Neural cell (in vitro differentiated cells): Measurements from ENCODE around the gene ACCSL. TPM values are rescaled to one million over a fixed set of nuclear protein-coding genes. Genes with fewer than 3 reads are reported as not detected.

Source experiments
- H2AFZ ChIP-seq: fragments of 200-600, 300-800 bp; sonication (generic), shearing (Covaris generic); 2 replicates; pipeline ENCODE4 v1.6.0; 2014; ENCODE audit warnings: low read depth, mild to moderate bottlenecking, antibody characterized with exemption, low read length, moderate library complexity
- H3F3A ChIP-seq: fragments of 200-600 bp; shearing (Covaris generic); 2 replicates; pipeline ENCODE4 v1.6.1; 2016; ENCODE audit warnings: mild to moderate bottlenecking, moderate library complexity, mixed read lengths, antibody characterized with exemption, low read length; ENCODE audit not compliant: insufficient read depth, poor library complexity, severe bottlenecking
- H3K27ac ChIP-seq: fragments of 200-600, 300-800 bp; sonication (generic), shearing (Covaris generic); 2 replicates; pipeline ENCODE4 v1.5.1; 2014; ENCODE audit warnings: mild to moderate bottlenecking, low read length, moderate library complexity
- H3K27me3 ChIP-seq: fragments of 300-800, 200-600 bp; sonication (generic), shearing (Covaris generic); 2 replicates; pipeline ENCODE4 v1.6.0; 2014; ENCODE audit warnings: mild to moderate bottlenecking, low read depth, low read length, moderate library complexity; ENCODE audit not compliant: insufficient read depth
- H3K36me3 ChIP-seq: fragments of 300-800, 200-600 bp; sonication (generic), shearing (Covaris generic); 2 replicates; pipeline ENCODE4 v1.5.1; 2014; ENCODE audit warnings: mild to moderate bottlenecking, antibody characterized with exemption, low read length, moderate library complexity; ENCODE audit not compliant: insufficient read depth
- H3K4me2 ChIP-seq: fragments of 300-800, 200-600 bp; sonication (generic), shearing (Covaris generic); 2 replicates; pipeline ENCODE4 v1.6.0; 2014; ENCODE audit warnings: mild to moderate bottlenecking, low read length
- H3K4me3 ChIP-seq: fragments of 300-800, 200-600 bp; sonication (generic), shearing (Covaris generic); 2 replicates; pipeline ENCODE4 v1.5.1; 2014; ENCODE audit warnings: mild to moderate bottlenecking, low read length, moderate library complexity
- H3K79me2 ChIP-seq: fragments of 200-600 bp; shearing (Covaris generic); replicated peaks from 2 replicates; pipeline ENCODE4 v1.6.0; 2014; ENCODE audit warnings: mild to moderate bottlenecking, low read length, moderate library complexity; ENCODE audit not compliant: insufficient read depth
- H3K9ac ChIP-seq: fragments of 300-800, 200-600 bp; sonication (generic), shearing (Covaris generic); 2 replicates; pipeline ENCODE4 v1.6.1; 2016; ENCODE audit warnings: mild to moderate bottlenecking, low read length, mixed read lengths
- H3K9me2 ChIP-seq: fragments of 200-600 bp; shearing (Covaris generic); 2 replicates; pipeline ENCODE4 v1.6.1; 2016; ENCODE audit warnings: mild to moderate bottlenecking, low read length, mixed read lengths; ENCODE audit not compliant: insufficient read depth
- H3K9me3 ChIP-seq: fragments of 200-600, 300-800 bp; sonication (generic), shearing (Covaris generic); 2 replicates; pipeline ENCODE4 v1.6.1; 2016; ENCODE audit warnings: mild to moderate bottlenecking, mixed run types, low read length, moderate library complexity, mixed read lengths
- H4K20me1 ChIP-seq: fragments of 200-600 bp; shearing (Covaris generic); 2 replicates; pipeline ENCODE4 v1.6.1; 2016; ENCODE audit warnings: mild to moderate bottlenecking, mixed run types; ENCODE audit not compliant: insufficient read depth
- CTCF ChIP-seq: fragments of 450-650 bp; IDR thresholded peaks from 2 replicates; pipeline ENCODE4 v1.5.1; 2014; ENCODE audit warnings: antibody characterized with exemption, mild to moderate bottlenecking, moderate library complexity; ENCODE audit not compliant: poor library complexity, severe bottlenecking
- EP300 ChIP-seq: fragments of 450-650 bp; conservative IDR thresholded peaks from 2 replicates; pipeline ENCODE4 v1.6.1; 2014; ENCODE audit warnings: antibody characterized with exemption, mild to moderate bottlenecking, moderate library complexity; ENCODE audit not compliant: poor library complexity, severe bottlenecking
- EZH2 ChIP-seq: fragments of 200-600, 300-800 bp; shearing (Covaris generic), sonication (generic); IDR thresholded peaks from 2 replicates; pipeline ENCODE4 v1.6.1; 2014; ENCODE audit warnings: antibody characterized with exemption, low read length, borderline replicate concordance, mild to moderate bottlenecking; ENCODE audit not compliant: insufficient read depth, poor library complexity, severe bottlenecking
- MXI1 ChIP-seq: fragments of 450-650 bp; conservative IDR thresholded peaks from 2 replicates; pipeline ENCODE4 v1.6.1; 2014; ENCODE audit warnings: antibody characterized with exemption, mild to moderate bottlenecking; ENCODE audit not compliant: poor library complexity, severe bottlenecking
- POLR2AphosphoS5 ChIP-seq: IDR thresholded peaks from 2 replicates; pipeline ENCODE4 v1.6.1; 2012
- RAD21 ChIP-seq: fragments of 450-650 bp; conservative IDR thresholded peaks from 2 replicates; pipeline ENCODE4 v1.6.1; 2014; ENCODE audit warnings: antibody characterized with exemption, mild to moderate bottlenecking, moderate library complexity
- REST ChIP-seq: IDR thresholded peaks from 2 replicates; pipeline ENCODE4 v1.6.1; 2012; ENCODE audit warnings: borderline replicate concordance
- SMC3 ChIP-seq: fragments of 450-650 bp; conservative IDR thresholded peaks from 2 replicates; pipeline ENCODE4 v1.6.1; 2014; ENCODE audit warnings: antibody characterized with exemption, mild to moderate bottlenecking, moderate library complexity; ENCODE audit not compliant: poor library complexity
- TAF1 ChIP-seq: IDR thresholded peaks from 2 replicates; pipeline ENCODE4 v1.6.1; 2012; ENCODE audit warnings: low read depth
- polyA plus RNA-seq: library from polyadenylated mRNA; depleted of rRNA; stranded (reverse); fragments of >200 nt; gene quantifications from 2 replicates; pipeline ENCODE4 v1.2.3, GENCODE V29; 2014

ACCSL gene
- polyA plus RNA-seq, 1 donor from 2014 or later: not detected

GRCh38 chr11:44036811-44037657 is 10.7 kb upstream of the ACCSL start:
- H3K27ac ChIP-seq: no peak overlapping the region
- TF ChIP-seq SMC3 (peak; percentile 99), MXI1 (no peak), RAD21 (peak; percentile 99), EP300 (no peak), EZH2 (no peak), TAF1 (no peak), POLR2AphosphoS5 (no peak), REST (no peak), CTCF (peak; percentile 96)
- no peaks in the 10 kb centered on the region for H3K79me2 ChIP-seq
- H4K20me1 ChIP-seq: no peaks in the 10 kb centered on the region
- H3F3A ChIP-seq: no peaks in the 10 kb centered on the region
- no peak overlapping the region for H3K4me3 ChIP-seq
- H3K9me3 ChIP-seq: no peaks in the 10 kb centered on the region
- no peaks in the 10 kb centered on the region for H3K9me2 ChIP-seq
- no peak overlapping the region for H3K4me2 ChIP-seq
- peak overlapping the region; percentile 11 for H3K9ac ChIP-seq
- H2AFZ ChIP-seq: peak overlapping the region; percentile 37
- H3K36me3 ChIP-seq: no peaks in the 10 kb centered on the region
- H3K27me3 ChIP-seq: no peaks in the 10 kb centered on the region

GRCh38 chr11:44037658-44037998 is 10.2 kb upstream of the ACCSL start:
- Histone ChIP-seq H2AFZ (no peak overlapping the region), H3K36me3 (no peaks in the 10 kb centered on the region), H3F3A (no peaks in the 10 kb centered on the region), H3K27me3 (no peaks in the 10 kb centered on the region), H3K9me3 (no peaks in the 10 kb centered on the region), H3K27ac (no peak overlapping the region), H3K9ac (no peak overlapping the region), H3K4me3 (no peak overlapping the region), H3K79me2 (no peaks in the 10 kb centered on the region), H3K9me2 (no peaks in the 10 kb centered on the region), H4K20me1 (no peaks in the 10 kb centered on the region), H3K4me2 (no peak overlapping the region)
- no peak for TF ChIP-seq CTCF
- no peak for TF ChIP-seq POLR2AphosphoS5
- TF ChIP-seq SMC3: no peak
- no peak for TF ChIP-seq MXI1
- TF ChIP-seq TAF1: no peak
- no peak for TF ChIP-seq EP300
